Measurements from ENCODE around the gene RALGDS.

DNA sequence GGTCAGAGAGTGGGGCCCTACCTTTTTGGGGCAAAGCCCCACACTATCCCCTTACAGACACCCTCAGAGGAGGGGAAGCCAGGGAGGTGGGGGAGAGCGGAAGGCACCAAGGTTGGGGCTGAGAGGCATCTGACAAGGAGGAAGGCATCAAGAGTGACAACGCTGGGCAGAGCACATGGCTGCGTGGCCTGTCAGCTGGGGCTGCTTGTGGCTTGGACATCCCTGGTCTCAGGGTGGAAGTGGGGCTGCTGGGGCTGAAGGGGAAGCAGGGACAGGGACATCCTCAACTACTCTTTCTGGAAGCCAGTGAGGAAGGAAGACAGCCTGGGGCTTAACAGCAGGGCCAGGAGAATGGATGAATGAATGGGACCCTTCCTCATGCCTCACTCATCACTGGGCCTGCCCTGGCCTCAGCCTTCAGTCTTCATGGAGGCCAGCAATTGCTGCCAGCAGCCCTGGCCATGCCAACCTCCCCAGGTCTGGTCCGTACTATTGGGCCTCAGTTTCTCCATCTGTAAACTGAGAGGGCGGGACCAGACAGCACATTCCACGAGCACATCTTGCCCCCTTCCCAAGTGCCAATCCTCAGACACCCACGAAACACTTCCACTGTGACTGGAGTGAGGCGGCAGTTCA, 993 bp upstream of the RALGDS start:
- TF ChIP-seq, protein P1, sequence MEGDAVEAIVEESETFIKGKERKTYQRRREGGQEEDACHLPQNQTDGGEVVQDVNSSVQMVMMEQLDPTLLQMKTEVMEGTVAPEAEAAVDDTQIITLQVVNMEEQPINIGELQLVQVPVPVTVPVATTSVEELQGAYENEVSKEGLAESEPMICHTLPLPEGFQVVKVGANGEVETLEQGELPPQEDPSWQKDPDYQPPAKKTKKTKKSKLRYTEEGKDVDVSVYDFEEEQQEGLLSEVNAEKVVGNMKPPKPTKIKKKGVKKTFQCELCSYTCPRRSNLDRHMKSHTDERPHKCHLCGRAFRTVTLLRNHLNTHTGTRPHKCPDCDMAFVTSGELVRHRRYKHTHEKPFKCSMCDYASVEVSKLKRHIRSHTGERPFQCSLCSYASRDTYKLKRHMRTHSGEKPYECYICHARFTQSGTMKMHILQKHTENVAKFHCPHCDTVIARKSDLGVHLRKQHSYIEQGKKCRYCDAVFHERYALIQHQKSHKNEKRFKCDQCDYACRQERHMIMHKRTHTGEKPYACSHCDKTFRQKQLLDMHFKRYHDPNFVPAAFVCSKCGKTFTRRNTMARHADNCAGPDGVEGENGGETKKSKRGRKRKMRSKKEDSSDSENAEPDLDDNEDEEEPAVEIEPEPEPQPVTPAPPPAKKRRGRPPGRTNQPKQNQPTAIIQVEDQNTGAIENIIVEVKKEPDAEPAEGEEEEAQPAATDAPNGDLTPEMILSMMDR (IDR thresholded peaks at IDR 0.05), result no peak
- no peak for TF ChIP-seq ZFX (IDR thresholded peaks at IDR 0.05; ENCODE audit: borderline replicate concordance)
